HL-60/S4 (cell line): ENCODE data around the gene CHRM3.

Experiments used
- in situ Hi-C: fragments of 300-500 bp; cut with MboI; formaldehyde crosslinking; loops from 2 replicates; pipeline ENCODE4 v1.14.3; 2022; ENCODE audit warnings: low sequenced_read_pairs

Gene CHRM3

DNA sequence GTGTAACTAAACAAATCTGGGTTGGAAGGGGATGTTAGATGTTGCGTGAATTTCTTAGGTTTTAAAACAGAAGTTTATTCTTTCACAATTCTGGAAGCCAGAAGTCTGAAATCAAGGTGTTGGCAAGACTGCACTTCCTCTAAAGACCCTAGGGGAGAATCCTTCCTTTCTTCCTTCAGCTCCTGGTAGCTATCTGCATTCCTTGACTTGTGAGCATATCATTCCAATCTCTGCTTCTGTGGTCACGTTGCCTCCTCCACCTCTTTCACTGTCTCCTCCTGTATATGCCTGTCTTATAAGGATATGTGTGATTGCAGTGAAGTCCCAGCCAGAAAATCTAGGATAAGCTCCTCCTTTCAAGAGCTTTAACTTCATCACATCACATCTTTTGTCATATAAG, 7.7 kb downstream of the CHRM3 start:
- in situ Hi-C loops = no loop called here

GRCh38 chr1:239413916-239414315, 27.5 kb downstream of the CHRM3 start:
- in situ Hi-C loops = no loop called here

DNA sequence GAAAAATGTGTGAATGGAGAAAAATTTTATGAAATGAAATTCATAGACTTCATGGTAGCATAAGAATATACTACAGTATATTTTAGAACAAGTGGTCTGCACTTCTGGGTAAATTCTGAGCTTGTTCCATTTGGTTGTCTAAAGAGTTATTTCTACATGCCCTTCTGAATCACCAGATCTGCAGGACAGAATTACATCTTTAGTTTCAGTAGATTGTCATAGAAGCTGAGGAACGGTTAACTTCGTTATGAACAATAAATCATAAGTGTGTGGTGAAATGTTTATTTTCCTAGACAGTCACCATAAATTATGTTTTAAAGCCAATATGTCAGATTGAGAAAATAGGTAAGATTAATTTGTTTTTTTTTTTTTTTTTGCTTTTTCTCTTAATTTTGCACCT, 30.9 kb downstream of the CHRM3 start:
- in situ Hi-C loops = no loop called here

GRCh38 chr1:239417986-239418640, 31.7 kb downstream of the CHRM3 start:
- in situ Hi-C loops = no loop called here

DNA sequence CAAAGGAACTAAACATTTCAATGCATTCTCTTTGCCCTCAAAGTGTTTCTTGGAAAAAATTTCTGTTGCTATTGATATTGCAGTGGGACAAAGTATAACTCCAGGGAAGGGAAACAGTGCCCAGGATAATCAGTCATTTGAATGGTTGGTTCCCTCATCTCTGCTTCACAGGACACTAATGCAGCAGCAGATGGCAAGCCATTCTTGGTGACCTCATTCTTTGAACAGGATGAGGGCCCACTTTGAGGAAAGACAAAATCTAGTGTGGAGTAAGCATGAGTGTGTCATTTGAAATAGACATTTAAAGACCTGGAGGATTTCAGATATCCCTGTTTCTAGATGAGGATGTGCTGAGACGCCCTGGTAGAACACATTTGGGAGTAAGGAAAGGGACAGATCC, 32.3 kb downstream of the CHRM3 start:
- in situ Hi-C loops = no loop called here

GRCh38 chr1:239421811-239422210, 35.4 kb downstream of the CHRM3 start:
- in situ Hi-C loops = no loop called here

GRCh38 chr1:239422818-239423217, 36.5 kb downstream of the CHRM3 start:
- in situ Hi-C loops = no loop called here

DNA sequence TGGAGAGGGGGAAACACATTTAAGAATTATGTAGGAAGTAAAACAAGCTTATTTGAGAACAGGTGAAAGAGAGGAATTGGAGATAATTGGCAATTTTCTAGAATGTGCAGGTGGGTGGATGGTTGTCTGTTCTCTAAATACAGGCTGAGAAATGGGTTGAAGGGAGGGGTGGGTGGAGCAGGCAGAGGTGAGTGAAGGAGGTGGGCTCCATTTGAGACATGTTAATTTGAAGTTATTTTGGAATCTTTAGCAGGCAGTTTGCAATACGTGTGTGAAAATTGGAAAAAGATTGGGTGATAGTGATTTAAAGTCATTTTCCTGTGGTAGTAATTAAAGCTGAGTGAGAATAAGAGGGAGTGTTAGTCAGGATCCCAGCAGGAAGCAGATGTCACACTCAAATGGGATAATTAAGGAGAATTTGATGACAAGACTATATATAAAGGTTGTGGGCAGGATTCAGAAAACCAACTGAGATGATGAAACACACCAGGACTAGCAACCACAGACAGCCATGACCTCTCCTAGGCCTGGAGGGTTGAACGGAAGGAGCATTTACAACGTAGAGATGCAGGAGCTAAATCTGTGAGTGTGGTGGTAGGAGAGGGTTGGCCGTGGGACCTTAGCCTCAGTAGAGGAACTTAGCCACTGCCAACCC, 40.6 kb downstream of the CHRM3 start:
- in situ Hi-C loops = no loop called here

GRCh38 chr1:239427712-239428111, 41.3 kb downstream of the CHRM3 start:
- in situ Hi-C loops = no loop called here

GRCh38 chr1:239428120-239428710, 41.8 kb downstream of the CHRM3 start:
- in situ Hi-C loops = no loop called here

- in situ Hi-C loops = no loop called here
Measured at GRCh38 chr1:239429163-239429562, 42.8 kb downstream of the CHRM3 start.

- in situ Hi-C loops = no loop called here
Measured at GRCh38 chr1:239432255-239432654, 45.9 kb downstream of the CHRM3 start.

- in situ Hi-C loops = no loop called here
Measured at GRCh38 chr1:239434181-239434580, 47.8 kb downstream of the CHRM3 start.
